Mesodermal cell (in vitro differentiated cells): ENCODE measurements around the gene B9D1.
"Not testable (repeated sequence)": the region's sequence is repeated elsewhere in the genome, so short reads cannot be mapped to it uniquely, and the experiment has no call there.

Source experiments
- H3K27ac ChIP-seq: 2 replicates; pipeline ENCODE4 v1.7.0; 2013; ENCODE audit warnings: mild to moderate bottlenecking, low read depth, low read length, moderate library complexity; ENCODE audit not compliant: severe bottlenecking
- H3K36me3 ChIP-seq: 2 replicates; pipeline ENCODE4 v1.7.1; 2013; ENCODE audit warnings: mild to moderate bottlenecking, low read length, moderate library complexity; ENCODE audit not compliant: control insufficient read depth, insufficient read depth
- H3K4me1 ChIP-seq: one replicate; pipeline ENCODE4 v1.7.1; 2013; ENCODE audit warnings: mild to moderate bottlenecking, low read length; ENCODE audit not compliant: insufficient read depth, control insufficient read depth, poor library complexity, severe bottlenecking
- H3K4me3 ChIP-seq: 2 replicates; pipeline ENCODE4 v1.7.0; 2013; ENCODE audit warnings: low read length, control low read depth, mild to moderate bottlenecking; ENCODE audit not compliant: insufficient read depth, poor library complexity, severe bottlenecking; ENCODE audit errors: extremely low read depth
- H3K9me3 ChIP-seq: 2 replicates; pipeline ENCODE4 v1.7.1; 2013; ENCODE audit warnings: mild to moderate bottlenecking, low read length, moderate library complexity; ENCODE audit not compliant: control insufficient read depth
- WGBS, 2 experiments: methylation state at CpG; one replicate each; pipeline ENCODE4 v1.1.5; 2013; ENCODE audit warnings: missing lambda C conversion rate in 2 of 2; ENCODE audit not compliant: insufficient coverage in 2 of 2; 5-methylcytosine and 5-hydroxymethylcytosine counted together

The B9D1 gene

DNA sequence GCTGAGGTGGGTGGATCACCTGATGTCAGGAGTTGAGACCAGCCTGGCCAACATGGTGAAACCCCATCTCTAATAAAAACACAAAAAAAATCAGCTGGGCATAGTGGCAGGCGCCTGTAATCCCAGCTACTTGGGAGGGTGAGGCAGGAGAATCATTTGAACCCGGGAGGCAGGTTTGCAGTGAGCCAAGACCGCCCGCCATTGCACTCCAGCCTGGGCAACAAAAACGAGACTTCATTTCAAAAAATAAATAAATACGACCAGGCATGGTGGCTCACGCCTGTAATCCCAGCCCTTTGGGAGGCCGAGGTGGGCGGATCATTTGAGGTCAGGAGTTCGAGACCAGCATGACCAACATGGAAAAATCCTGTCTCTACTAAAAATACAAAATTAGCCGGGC is 9.1 kb downstream of the B9D1 start:
- not testable (repeated sequence) for H3K36me3 ChIP-seq, H3K4me1 ChIP-seq, H3K9me3 ChIP-seq, H3K27ac ChIP-seq, H3K4me3 ChIP-seq
- WGBS, 2 experiments, result 96 to 97% methylated on average over 9 to 11 of the region's 11 CpGs

DNA sequence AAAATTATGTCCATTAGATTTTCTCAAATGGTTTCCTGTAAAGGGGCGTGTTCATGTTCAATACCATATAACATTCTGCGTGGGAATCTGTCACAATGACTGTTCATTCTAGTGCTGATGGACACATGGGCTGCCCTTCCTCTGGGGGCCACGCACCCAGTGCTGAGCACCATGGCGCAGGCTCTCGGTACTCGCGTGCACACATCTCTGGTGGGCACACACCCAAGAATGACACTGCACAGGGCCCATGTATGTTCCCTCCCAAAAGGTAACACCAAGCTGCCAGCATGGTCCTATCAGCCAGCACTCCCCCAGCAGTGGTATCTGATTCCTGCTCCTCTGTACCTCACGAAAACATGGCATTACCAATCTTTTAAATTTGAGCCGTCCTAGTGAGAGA is 13.7 kb downstream of the B9D1 start:
- no peak overlapping the region for H3K4me3 ChIP-seq
- H3K4me1 ChIP-seq, result peaks cover 15% of the 10 kb centered on the region
- H3K36me3 ChIP-seq, result no peaks in the 10 kb centered on the region
- 97 to 100% methylated on average over 7 of the region's 9 CpGs for WGBS, 2 experiments
- H3K9me3 ChIP-seq, result no peaks in the 10 kb centered on the region
- no peak overlapping the region for H3K27ac ChIP-seq

DNA sequence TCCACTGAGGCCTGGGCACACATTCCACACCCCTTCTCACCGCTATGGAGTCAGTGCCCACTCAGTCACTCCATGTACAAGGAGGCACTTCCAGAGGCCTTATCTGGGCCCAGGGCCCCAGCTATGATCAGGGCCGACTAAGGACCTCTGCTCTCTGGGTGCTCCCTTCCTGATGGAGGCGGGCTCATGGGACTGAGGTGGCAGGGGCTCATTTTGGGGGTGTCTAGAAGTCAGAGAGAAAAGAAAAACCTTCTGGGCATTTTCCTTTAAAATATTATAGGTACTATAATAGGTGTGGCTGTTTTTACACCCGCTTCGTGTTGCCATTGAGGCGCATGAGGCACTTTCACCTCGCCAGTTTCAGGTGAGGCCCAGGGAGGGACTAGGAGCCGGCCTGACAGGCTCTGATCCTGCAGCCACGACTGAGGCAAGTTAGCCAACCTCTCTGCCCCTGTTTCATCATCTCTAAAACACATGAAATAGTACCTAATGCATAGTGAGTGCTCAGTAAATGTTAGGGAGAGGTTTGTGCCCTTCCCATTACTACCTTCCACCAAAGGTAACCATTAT is 14.4 kb downstream of the B9D1 start:
- no peaks in the 10 kb centered on the region for H3K36me3 ChIP-seq
- 95 to 100% methylated on average over 3 to 4 of the region's 9 CpGs for WGBS, 2 experiments
- H3K9me3 ChIP-seq, result no peaks in the 10 kb centered on the region
- H3K4me3 ChIP-seq, result no peak overlapping the region
- no peak overlapping the region for H3K27ac ChIP-seq
- H3K4me1 ChIP-seq, result peaks cover 15% of the 10 kb centered on the region

DNA sequence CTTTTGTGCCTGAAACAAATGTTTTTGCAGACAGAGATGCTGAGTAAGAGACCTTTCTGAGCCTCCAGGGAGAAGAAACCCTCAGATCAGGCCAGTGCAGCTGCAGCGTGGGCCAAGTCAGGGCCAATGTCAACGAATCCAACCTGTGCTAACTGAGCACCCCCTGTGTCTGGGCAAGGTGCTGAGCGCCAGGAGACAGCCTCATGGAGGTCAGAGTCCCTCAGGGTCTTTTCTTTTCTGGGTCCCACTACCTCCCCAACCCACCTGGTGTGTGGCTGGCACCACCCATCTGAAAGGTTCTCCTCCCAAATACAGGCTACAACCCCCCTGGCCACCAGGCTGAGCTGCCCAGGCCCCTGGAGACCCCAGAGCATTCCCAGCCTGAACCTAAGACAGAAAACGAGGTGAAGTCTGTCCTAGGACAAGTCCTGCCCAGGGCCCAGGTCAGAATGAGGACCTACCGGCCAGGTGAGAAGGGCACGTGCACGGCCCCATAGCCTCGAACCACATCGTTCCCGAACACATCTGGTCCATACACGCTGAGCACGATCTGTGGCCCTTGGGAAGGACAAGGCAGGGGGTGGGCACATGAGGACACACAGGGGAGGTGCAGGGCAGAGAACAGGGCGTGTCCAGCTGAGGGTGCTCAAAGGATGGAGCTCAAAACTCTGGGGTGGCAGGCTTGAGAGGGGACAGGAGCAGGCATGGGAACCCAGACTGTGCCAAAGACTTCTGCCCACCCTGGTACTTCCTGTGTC is 15.0 kb downstream of the B9D1 start:
- H3K27ac ChIP-seq, result peak overlapping the region; percentile 78
- H3K36me3 ChIP-seq, result no peaks in the 10 kb centered on the region
- peaks cover 18% of the 10 kb centered on the region for H3K4me1 ChIP-seq
- whole genome bisulfite sequencing, 2 experiments, result 94 to 95% methylated on average over 13 of the region's 13 CpGs
- no peaks in the 10 kb centered on the region for H3K9me3 ChIP-seq
- H3K4me3 ChIP-seq, result no peak overlapping the region

DNA sequence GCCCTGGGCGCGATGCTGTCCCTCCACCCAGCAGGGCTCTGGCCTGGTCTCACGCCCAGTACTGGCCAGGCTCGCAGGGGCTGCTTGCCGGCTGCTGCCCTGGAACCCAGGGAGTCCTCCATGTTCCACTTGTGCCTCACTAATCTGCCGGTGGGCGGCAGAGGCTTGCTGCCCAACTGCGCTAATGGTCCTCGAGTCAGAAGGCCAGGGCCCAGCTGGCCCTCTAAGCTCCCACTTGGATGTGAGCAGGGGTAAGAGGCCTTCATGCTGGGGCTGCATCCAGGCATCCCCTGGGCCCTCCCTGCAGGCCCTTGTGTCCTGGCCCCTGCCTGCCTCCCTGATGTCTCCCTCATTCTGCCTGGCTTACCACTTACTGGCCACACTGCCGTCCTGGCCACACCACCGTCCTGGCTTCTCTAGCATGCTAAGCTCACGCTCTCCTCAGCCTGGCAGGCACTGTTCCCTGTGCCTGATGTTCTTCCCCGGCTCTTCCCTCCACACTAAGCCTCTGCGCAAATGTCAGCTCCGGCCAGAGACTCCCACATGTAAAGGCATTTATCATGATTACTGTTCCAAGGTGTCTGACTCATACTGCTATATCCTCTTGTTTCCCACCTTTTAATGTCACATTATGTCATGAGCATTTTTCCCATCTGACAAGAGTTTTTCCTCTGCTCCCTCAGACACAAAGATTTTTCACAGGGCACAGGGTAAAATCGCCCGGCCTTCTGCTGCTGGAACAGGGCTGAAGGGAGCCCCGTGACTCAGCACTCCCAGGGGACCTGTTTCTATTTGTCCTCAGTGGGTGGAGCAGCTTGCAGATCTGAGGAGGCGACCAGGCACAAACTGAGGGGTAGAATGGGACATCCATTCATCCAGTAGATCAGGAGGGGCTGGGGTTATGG is 15.9 kb downstream of the B9D1 start:
- no peaks in the 10 kb centered on the region for H3K9me3 ChIP-seq
- no peak overlapping the region for H3K4me3 ChIP-seq
- H3K4me1 ChIP-seq, result peaks cover 26% of the 10 kb centered on the region
- H3K27ac ChIP-seq, result peak overlapping the region; percentile 78
- 88 to 91% methylated on average over 16 to 18 of the region's 19 CpGs for WGBS, 2 experiments
- H3K36me3 ChIP-seq, result no peaks in the 10 kb centered on the region

DNA sequence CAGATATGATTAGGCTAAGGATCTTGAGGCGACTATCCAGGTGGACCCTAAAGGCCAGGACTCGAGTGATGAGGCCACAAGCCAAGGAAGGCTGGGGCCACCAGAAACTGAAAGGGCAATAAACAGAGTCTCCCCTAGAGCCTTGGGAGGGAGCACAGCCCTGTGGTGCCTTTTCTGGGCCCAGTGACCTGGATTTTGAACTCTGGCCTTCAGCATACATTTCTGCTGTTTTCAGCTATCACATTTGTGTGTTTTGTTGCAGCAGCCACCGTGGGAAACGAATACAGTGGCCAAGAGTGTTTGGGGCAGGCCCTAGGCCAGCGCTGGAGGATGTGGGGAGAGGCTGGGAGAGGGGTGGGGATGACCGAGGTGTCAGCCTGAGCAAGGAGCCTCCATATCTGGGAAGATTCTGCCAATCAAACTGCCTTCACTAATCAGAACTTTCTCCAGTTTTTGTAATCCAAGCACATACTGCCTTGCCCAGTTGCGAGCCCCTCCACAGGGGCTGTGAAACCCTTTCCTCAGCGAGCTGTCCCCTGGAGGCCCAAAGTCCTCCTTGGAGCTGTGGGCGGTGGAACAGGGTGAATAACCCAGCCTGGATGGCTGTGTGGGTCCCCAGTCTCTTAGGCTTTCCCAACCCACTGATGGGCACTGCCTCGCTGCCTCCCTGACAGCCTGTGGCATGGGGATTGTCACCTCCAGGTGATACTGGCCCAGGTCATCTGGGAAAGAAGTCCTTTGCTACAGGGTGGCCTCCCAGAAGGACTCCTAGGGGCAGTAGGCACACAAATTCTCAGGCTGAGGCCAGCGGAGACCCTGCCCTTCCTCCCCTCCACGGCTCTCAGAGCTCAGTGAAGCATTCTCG is 16.8 kb downstream of the B9D1 start:
- 94 to 95% methylated on average over 11 to 13 of the region's 13 CpGs for WGBS, 2 experiments
- Histone ChIP-seq H3K4me1 (peaks cover 29% of the 10 kb centered on the region), H3K36me3 (no peaks in the 10 kb centered on the region), H3K9me3 (no peaks in the 10 kb centered on the region), H3K4me3 (no peak overlapping the region), H3K27ac (no peak overlapping the region)

DNA sequence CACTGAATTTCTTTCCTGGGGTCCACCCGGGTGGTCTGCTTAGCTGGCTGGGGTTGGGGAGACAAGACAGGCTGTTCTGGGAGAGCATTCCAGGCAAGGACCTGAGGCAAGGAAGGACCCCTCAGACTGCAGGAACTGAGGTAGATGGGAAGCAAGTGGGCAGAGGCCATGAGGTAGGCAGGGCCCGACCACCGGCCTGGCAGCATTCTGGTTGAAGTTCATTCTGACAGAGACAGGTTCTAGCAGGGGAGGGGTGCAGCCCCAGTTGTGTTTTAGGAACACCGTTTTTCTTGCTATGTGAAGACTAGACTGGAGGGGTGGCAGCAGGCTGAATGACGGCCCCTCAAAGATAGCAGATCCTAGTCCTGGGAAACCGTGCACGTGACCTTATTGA is 17.5 kb downstream of the B9D1 start:
- no peaks in the 10 kb centered on the region for H3K9me3 ChIP-seq
- no peaks in the 10 kb centered on the region for H3K36me3 ChIP-seq
- 97 to 100% methylated on average over 6 to 7 of the region's 7 CpGs for WGBS, 2 experiments
- peaks cover 29% of the 10 kb centered on the region for H3K4me1 ChIP-seq
- no peak overlapping the region for H3K4me3 ChIP-seq
- no peak overlapping the region for H3K27ac ChIP-seq

DNA sequence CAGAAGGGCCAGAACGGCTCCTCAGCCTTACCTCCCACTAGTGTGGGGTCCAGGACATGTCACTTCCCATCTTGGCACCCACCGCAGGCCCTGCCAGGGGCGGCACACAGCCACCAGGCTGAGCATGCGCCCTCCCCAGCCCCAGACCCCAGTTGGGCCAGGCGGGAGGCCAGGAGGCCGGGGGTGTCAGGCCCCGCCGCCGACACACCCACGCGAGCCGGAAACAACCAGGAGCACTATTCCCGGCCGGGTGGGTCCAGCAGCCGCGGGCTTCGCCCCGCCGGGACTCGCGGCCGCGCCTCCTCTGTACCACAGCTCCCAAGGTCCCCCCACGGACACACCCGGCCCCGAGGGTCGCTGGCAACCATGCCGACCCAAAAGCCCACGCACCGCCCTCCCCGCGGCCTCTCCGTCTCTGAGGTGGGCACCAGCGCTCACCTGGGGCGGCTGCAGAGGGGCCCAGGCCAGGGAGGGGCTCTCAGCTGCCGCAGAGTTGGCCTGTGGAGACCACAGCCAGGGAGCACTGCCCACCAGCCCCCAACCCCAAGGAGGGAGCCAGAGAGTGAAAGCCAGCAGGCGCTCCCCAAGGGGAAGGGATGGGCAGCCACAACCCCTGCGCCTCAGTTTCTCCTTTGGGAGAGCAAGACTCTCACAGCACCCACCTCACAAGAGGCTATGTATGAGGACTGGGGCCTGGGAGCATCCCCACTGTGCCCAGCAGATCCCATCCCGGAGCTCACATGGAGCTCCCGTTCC is 18.0 kb downstream of the B9D1 start:
- 98% methylated on average over 36 to 37 of the region's 40 CpGs for WGBS, 2 experiments
- Histone ChIP-seq H3K36me3 (no peaks in the 10 kb centered on the region), H3K4me1 (peaks cover 29% of the 10 kb centered on the region), H3K27ac (no peak overlapping the region), H3K4me3 (no peak overlapping the region), H3K9me3 (no peaks in the 10 kb centered on the region)

DNA sequence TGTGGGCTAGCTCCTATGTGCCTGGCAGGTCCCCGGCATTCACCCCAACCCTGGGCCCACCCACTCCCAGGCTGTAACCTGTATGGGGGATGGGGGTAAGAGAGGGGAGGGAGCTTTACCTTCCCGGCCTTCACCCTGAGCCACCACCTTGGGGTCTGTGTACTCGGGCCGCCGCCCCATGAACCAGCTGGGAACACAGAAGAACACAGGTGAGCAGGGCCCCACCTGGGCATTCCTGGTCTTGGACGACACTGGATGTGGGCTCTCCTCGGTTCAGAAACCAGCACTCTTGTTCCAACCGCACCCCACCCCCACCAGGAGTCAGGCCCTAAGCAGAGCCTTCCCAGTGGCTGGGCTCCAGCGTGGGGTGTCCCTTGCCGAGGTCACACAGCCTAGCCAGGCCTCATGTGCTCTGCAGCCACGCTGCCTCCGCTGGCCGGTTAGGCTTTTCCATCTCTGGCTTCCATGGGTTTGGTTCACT is 18.8 kb downstream of the B9D1 start:
- no peak overlapping the region for H3K27ac ChIP-seq
- no peak overlapping the region for H3K4me3 ChIP-seq
- H3K4me1 ChIP-seq, result peaks cover 29% of the 10 kb centered on the region
- 92 to 95% methylated on average over 8 to 10 of the region's 13 CpGs for WGBS, 2 experiments
- H3K36me3 ChIP-seq, result no peaks in the 10 kb centered on the region
- H3K9me3 ChIP-seq, result no peaks in the 10 kb centered on the region
